ENCODE measurements around the gene FBN1. TPM values are rescaled to one million over a fixed set of nuclear protein-coding genes. Genes with fewer than 3 reads are reported as not detected.

The FBN1 gene
- total RNA-seq, 1 experiment from 2014 or later = 9.9 TPM

- no peak for DNase-seq (ENCODE audit: extremely low read depth, low read depth)
These were observed 167.6 kb downstream of the FBN1 start for GRCh38 chr15:48477795-48478360.

GRCh38 chr15:48475600-48476395 lies 169.7 kb downstream of the FBN1 start:
- DNase-seq (ENCODE audit: extremely low read depth, low read depth) = no peak

- no peak for DNase-seq (ENCODE audit: extremely low read depth, low read depth)
These were observed 171.8 kb downstream of the FBN1 start for GRCh38 chr15:48473667-48474066.

DNA sequence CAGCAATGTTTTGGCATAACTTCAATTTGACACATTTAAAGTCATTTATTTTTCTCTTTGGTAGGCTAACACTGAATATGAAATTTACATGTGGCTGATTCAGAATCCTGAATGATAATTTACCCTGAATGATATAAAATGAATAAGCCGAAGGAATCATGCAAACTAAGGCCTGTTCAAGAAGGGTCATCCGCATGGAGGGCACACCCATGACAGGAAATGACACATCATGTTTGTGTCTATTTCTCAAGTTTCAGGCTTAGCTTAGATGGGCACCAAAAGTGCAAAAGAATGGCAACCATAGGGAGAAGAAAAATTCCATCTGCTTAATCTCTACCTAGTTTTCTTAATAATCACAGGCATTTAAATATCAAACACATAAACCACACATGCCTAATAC lies 172.8 kb downstream of the FBN1 start:
- DNase-seq (ENCODE audit: extremely low read depth, low read depth) = peak; percentile 30

GRCh38 chr15:48471073-48471472 lies 174.4 kb downstream of the FBN1 start:
- no peak for DNase-seq (ENCODE audit: extremely low read depth, low read depth)

DNA sequence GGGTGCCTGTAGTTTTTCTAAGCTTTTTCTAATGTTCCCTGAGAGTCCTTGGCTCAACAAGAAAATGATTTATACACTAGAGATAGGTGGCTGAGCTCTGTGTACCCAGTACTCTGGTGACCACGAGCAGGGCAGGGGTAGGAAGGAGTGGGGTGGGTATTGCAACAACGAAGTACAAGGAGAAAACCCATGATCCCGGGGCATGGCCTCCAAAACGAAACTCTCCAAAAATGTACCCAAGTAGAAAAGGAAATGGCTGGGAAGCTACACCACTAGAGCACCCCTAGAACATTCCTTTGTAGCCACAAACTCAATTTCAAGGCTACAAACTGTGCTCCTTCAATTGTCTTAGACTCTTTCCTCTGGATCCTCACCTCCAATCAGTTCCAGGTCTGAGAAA lies 175.4 kb downstream of the FBN1 start:
- DNase-seq (ENCODE audit: extremely low read depth, low read depth) = no peak

DNA sequence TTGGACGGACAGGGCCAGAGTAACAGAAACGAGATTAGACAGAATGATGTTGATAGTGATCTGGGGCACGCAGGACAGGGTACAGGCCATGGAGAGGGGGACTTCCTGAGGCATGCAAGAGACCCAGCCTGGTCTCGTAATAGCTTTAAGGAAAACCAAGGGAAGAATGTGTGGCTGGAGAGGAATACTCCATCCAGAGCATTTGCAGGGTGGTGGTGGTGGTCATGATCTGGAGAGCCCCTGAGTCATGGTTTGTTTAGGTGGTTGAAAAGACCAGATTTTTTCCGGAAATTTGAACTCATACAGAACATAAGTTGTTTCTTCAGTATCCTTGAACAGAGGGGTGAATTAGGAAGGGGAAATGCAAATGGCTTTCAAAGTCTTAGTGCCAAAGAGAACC lies 175.8 kb downstream of the FBN1 start:
- no peak for DNase-seq (ENCODE audit: extremely low read depth, low read depth)

- no peak for DNase-seq (ENCODE audit: extremely low read depth, low read depth)
These were observed 176.2 kb downstream of the FBN1 start for GRCh38 chr15:48469271-48469670.

DNA sequence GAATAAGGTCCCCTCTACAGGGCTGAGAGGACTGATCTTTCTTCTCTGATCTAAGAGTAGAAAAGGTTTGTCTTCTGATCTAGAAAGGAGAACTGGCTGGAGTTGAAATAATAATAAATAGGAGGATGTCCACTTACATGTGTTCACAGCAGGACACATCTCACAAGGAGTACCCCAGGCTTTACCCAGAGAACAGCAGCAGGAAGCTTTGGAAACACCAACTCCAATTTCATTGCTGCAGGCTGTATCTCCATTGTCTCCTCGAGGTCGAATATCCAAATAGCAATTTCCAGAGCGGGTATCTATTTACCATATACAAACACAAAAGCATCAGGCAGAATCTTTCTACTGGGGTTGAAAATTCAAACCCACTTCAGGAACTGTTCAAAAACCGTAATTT lies 177.7 kb downstream of the FBN1 start:
- no peak for DNase-seq (ENCODE audit: extremely low read depth, low read depth)

DNA sequence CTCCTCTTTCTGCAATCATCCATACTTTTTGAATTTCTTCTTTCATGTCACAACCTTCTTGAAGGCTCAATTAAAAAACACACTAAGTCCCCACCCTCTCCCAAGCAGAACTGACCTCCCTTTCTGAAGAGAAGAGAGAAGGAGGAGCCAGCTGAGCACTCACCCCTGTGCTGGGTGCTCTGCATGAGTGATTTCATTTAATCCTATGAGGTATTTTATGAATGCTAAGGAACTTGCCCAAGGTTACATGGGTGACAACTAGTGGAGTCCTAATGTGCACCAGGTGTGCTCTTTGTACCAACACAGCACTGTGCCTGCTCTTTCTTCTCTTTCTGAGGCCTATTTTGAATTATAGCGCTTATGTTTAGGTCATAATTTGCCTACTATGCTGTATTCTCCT lies 178.7 kb downstream of the FBN1 start:
- no peak for DNase-seq (ENCODE audit: extremely low read depth, low read depth)

DNA sequence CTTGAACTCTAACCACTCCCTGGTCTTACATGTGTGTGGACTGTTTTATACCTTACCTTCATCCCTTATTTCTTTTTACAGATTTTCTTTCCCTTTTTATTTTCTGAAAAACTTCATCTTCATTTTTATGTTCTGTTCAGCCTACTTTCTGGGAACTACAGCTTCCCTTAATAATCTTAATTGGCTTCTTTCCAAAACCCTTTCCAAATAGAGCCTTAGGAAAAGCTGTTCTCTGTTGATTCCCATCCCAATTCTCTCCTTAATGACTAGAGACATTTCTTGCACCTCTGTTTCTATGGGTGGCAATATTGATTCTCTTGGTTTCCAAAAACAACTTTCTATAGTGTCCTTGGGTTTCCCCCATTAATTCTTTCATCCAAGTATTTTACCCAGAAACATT lies 179.4 kb downstream of the FBN1 start:
- DNase-seq (ENCODE audit: extremely low read depth, low read depth) = no peak

GRCh38 chr15:48465410-48465809 lies 180.1 kb downstream of the FBN1 start:
- DNase-seq (ENCODE audit: extremely low read depth, low read depth) = no peak

- no peak for DNase-seq (ENCODE audit: extremely low read depth, low read depth)
These were observed 182.1 kb downstream of the FBN1 start for GRCh38 chr15:48463366-48463880.

- no peak for DNase-seq (ENCODE audit: extremely low read depth, low read depth)
These were observed 182.8 kb downstream of the FBN1 start for GRCh38 chr15:48462688-48463087.

GRCh38 chr15:48459571-48460442 lies 185.7 kb downstream of the FBN1 start:
- DNase-seq (ENCODE audit: extremely low read depth, low read depth) = no peak

DNA sequence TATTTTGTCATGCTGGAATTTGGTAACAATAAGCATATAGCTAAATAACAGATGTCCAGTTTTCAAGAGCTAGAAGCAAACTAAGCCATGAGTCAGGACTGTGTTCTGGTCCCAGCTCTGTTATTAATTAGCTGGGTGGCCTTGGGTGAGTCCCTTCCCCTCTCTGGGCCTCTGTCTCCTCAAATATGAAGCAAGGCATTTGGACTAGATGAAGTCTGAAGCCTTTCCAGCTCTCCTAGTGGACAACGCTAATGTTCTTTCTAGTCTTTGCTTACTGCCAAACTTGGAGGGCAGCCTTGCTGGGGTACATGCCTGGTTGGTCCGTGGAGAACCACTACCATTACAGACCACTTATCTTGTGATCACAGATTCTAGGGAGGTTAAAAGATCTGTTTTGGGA lies 186.6 kb downstream of the FBN1 start:
- DNase-seq (ENCODE audit: extremely low read depth, low read depth) = no peak

- DNase-seq (ENCODE audit: extremely low read depth, low read depth) = no peak
These were observed 189.4 kb downstream of the FBN1 start for GRCh38 chr15:48456134-48456533.

GRCh38 chr15:48451736-48452135 lies 193.8 kb downstream of the FBN1 start:
- DNase-seq (ENCODE audit: extremely low read depth, low read depth) = no peak

- DNase-seq (ENCODE audit: extremely low read depth, low read depth) = no peak
These were observed 194.3 kb downstream of the FBN1 start for GRCh38 chr15:48451241-48451640.

- DNase-seq (ENCODE audit: extremely low read depth, low read depth) = no peak
These were observed 195.8 kb downstream of the FBN1 start for GRCh38 chr15:48449734-48450133.

- DNase-seq (ENCODE audit: extremely low read depth, low read depth) = no peak
These were observed 197.9 kb downstream of the FBN1 start for GRCh38 chr15:48447657-48448056.
